ENCODE data around the gene LAD1.

The LAD1 gene

GRCh38 chr1:201346987-201347386 lies 52.1 kb downstream of the LAD1 start:
- H3K4me3 ChIP-seq (ENCODE audit: low read depth, low read length): no peak overlapping the region
- no peak for DNase-seq (ENCODE audit: low read depth, low spot score)
- in situ Hi-C loops (cut with HindIII; ENCODE audit: low sequenced_read_pairs): no loop called here
- TF ChIP-seq CTCF (IDR thresholded peaks at IDR 0.05; ENCODE audit: low read depth, low read length): no peak

DNA sequence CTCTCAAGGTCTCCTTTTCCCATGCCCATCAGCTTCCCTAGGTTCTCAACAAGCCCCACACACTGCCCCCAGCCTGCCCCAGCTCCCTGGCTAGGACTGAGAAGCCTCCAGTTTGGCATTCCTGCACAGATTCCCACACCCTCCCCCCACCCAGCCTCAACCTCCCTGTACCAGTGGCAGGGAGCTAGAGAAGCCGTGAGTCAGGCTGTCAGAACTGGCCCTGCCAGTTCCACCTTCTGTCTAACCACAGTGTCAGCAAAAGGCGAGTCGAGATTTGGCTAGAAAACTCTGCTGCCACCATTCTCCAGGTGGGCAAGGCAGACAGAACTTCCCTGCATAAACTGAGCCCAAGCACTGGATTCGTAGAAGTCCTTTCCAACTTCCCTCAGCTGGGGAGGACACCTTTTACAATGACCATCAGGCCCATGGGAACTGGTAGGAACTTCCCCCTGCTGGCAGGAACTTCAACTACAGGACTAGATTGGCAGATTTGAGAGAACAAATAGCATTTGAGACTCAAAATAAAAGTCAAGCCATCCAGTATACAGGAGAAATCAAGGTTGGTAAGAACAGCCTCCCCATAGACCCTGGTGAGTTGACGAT lies 52.7 kb downstream of the LAD1 start:
- TF ChIP-seq CTCF (IDR thresholded peaks at IDR 0.05; ENCODE audit: low read depth, low read length): peak; percentile 78

GRCh38 chr1:201345081-201345355 lies 54.1 kb downstream of the LAD1 start:
- DNase-seq (ENCODE audit: low read depth, low spot score): no peak
- no peak overlapping the region for H3K4me3 ChIP-seq (ENCODE audit: low read depth, low read length)
- in situ Hi-C loops (cut with HindIII; ENCODE audit: low sequenced_read_pairs): no loop called here
- TF ChIP-seq CTCF (IDR thresholded peaks at IDR 0.05; ENCODE audit: low read depth, low read length): no peak

More for the DNA sequence above, 52.7 kb downstream of the LAD1 start:
- DNase-seq (ENCODE audit: low read depth, low spot score): peak; percentile 57
- in situ Hi-C loops (cut with HindIII; ENCODE audit: low sequenced_read_pairs): no loop called here
- no peak overlapping the region for H3K4me3 ChIP-seq (ENCODE audit: low read depth, low read length)

DNA sequence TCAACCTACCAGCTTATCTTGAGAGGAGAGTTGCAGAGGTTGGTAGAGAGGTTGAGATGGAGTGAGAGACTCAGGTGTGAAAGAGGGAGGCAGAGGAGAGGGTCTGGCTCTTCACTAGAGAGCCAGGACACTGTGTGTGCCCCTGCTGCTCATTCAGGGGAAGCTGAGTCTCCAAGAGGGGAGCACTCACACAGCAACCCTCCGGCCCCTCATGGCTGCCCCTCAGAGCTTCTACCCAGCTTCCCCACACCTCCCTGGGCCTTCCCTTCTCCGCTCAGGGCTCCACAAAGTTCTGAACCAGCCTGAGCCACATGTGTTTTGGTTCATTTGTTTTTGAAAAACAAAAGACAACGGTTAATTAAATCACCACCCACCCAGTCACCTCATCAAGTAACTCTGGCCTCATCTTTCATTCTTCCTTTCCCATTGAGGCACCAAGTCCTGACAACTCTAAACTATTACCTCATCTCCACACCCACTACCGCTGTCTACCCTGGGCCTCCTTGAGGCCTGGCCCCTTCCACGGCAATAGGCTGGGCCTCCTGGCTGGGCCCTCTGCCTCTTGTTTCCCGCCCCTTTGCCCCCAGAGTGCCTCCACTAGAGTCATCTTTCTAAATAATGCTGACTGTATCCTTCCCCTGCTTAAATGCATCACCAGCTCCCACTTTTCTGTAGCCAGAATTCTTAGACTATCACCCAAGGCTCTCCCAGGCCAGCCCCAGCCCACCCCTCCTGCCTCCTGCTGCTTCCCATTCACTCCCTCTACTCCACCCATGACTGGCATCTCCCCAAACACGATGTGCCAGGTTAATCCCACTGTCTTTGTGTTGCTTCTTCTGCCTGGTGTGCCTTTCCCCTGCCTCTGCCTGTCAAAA lies 54.7 kb downstream of the LAD1 start:
- DNase-seq (ENCODE audit: low read depth, low spot score): no peak
- H3K4me3 ChIP-seq (ENCODE audit: low read depth, low read length): no peak overlapping the region
- in situ Hi-C loops (cut with HindIII; ENCODE audit: low sequenced_read_pairs): no loop called here
- TF ChIP-seq CTCF (IDR thresholded peaks at IDR 0.05; ENCODE audit: low read depth, low read length): no peak

GRCh38 chr1:201341377-201341776 lies 57.7 kb downstream of the LAD1 start:
- no peak for TF ChIP-seq CTCF (IDR thresholded peaks at IDR 0.05; ENCODE audit: low read depth, low read length)
- no peak overlapping the region for H3K4me3 ChIP-seq (ENCODE audit: low read depth, low read length)
- in situ Hi-C loops (cut with HindIII; ENCODE audit: low sequenced_read_pairs): no loop called here
- DNase-seq (ENCODE audit: low read depth, low spot score): no peak

DNA sequence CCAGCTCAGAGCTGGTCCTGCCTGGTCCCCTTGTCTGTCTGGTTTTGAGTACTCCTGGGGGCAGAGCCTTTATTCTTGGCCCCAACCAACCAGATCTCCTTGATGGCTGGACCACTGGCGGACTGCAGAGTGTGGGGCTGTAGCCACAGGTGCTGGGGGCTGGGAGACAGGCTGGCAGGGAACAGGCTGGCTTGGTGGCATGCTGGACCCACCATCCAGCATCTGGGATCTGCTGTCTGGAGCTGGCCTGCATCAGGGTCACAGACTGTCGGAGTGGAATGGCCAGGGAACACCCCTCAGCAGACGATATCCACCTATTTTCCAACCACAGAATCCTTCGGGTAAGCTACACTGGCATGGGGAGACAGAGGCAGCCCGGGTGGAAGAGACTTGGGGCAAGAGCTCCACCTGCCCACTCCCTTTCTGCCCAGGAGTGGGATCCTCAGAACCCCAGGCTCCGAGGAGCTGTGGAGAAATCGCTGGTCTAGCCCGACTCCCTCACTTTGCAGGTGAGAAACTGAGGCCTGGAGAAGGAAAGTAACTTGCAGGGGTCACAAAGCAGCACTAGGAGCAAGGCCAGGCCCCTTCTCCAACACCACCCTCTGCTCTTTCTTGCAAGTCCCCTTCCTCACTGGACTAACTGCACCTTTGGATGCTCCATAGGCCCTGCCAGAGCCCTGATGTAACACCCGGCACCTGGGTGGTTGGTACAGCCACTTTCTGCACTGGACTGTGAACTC lies 62.2 kb downstream of the LAD1 start:
- no peak overlapping the region for H3K4me3 ChIP-seq (ENCODE audit: low read depth, low read length)
- no peak for TF ChIP-seq CTCF (IDR thresholded peaks at IDR 0.05; ENCODE audit: low read depth, low read length)
- no peak for DNase-seq (ENCODE audit: low read depth, low spot score)
- in situ Hi-C loops (cut with HindIII; ENCODE audit: low sequenced_read_pairs): no loop called here

All from astrocyte of the spinal cord (primary cell).